PC-9 (cell line): ENCODE results near the gene OCA2.

Experiments
- EZH2 ChIP-seq: fragments of 200-600 bp; sonication (generic); IDR thresholded peaks from 2 replicates; pipeline ENCODE4 v1.8.0; 2017; ENCODE audit warnings: antibody characterized with exemption, low read depth
- TF ChIP-seq, protein P1 (sequence below): fragments of 200-600 bp; sonication (generic); conservative IDR thresholded peaks from 2 replicates; pipeline ENCODE4 v1.6.1; 2017; ENCODE audit warnings: mixed run types, antibody characterized with exemption, mild to moderate bottlenecking, moderate library complexity

DNA sequence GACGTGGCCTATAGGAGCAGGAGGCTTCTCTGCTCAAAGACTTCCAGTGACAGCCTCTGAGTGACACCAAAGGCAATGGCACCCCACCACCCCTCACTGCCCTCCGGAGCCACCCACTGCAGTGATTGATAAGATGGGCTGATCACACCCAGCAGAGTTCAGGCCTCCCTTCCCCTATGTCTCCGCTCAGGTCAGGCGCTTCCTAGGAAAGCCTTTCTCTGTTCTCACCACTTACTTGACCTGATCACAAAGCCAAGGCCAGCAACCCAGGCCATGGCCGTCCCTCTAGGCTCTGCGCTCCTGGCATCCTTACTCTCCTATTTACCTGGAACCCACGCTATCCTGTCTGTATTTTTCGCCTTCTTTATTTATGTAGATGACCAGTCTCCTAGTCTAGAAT, 282.3 kb downstream of the OCA2 start:
- TF ChIP-seq, protein P1, sequence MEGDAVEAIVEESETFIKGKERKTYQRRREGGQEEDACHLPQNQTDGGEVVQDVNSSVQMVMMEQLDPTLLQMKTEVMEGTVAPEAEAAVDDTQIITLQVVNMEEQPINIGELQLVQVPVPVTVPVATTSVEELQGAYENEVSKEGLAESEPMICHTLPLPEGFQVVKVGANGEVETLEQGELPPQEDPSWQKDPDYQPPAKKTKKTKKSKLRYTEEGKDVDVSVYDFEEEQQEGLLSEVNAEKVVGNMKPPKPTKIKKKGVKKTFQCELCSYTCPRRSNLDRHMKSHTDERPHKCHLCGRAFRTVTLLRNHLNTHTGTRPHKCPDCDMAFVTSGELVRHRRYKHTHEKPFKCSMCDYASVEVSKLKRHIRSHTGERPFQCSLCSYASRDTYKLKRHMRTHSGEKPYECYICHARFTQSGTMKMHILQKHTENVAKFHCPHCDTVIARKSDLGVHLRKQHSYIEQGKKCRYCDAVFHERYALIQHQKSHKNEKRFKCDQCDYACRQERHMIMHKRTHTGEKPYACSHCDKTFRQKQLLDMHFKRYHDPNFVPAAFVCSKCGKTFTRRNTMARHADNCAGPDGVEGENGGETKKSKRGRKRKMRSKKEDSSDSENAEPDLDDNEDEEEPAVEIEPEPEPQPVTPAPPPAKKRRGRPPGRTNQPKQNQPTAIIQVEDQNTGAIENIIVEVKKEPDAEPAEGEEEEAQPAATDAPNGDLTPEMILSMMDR: no peak
- no peak for TF ChIP-seq EZH2
